GM12878 (cell line): ENCODE results near the gene MRPL28. TPM values are rescaled to one million over a fixed set of nuclear protein-coding genes. Genes with fewer than 3 reads are reported as not detected.

Experiments
- ATAC-seq: fragments of 200-7000 bp; cut with Tn5 transposase; 3 replicates; pipeline ENCODE4 v1.9.1; 2020; ENCODE audit warnings: mild to moderate bottlenecking, moderate library complexity
- BruUV-seq: library from RNA; stranded (reverse); fragments of 400-500 nt; replicated peaks from 2 replicates; lab custom pipeline; 2021; lab: Mats Ljungman, UMichigan
- CTCF ChIA-PET: fragments of 300-600 bp; sonication (Branson Sonifier 250); formaldehyde crosslinking; extraction: SDS; loops from one replicate; lab custom pipeline; 2021; ENCODE audit warnings: inconsistent platforms; lab: Yijun Ruan, JAX
- POLR2A ChIA-PET: fragments of 350-600 bp; formaldehyde crosslinking; extraction: SDS; loops from one replicate; lab custom pipeline; 2021; ENCODE audit warnings: inconsistent platforms; lab: Charles Lee
- RAD21 ChIA-PET: fragments of 300-600 bp; sonication (Branson Sonifier 250); formaldehyde crosslinking; loops from one replicate; lab custom pipeline; 2023; ENCODE audit warnings: antibody characterized with exemption; ENCODE audit not compliant: unreplicated experiment; lab: Charles Lee
- SMC1A ChIA-PET: fragments of 300-600 bp; sonication (Branson Sonifier 250); formaldehyde crosslinking; loops from one replicate; lab custom pipeline; 2023; ENCODE audit not compliant: unreplicated experiment, uncharacterized antibody; lab: Charles Lee
- DNase-seq: peaks from one replicate; pipeline ENCODE4 v3.0.0-alpha.2; 2011; ENCODE audit warnings: low read depth, low spot score
- FAIRE-seq: peaks from 3 replicates; lab custom pipeline; 2011; peaks lifted over from hg19 to GRCh38; lab: Jason Lieb, UNC
- H2AFZ ChIP-seq: 2 replicates; pipeline ENCODE4 v1.6.0; 2011; ENCODE audit warnings: low read depth, low read length, control low read depth; ENCODE audit not compliant: control insufficient read depth
- H3K27ac ChIP-seq: 2 replicates; pipeline ENCODE4 v1.5.1; 2011; ENCODE audit warnings: control low read depth; ENCODE audit not compliant: control insufficient read depth, insufficient read depth
- H3K27me3 ChIP-seq, 2 experiments: replicated peaks in 1 of 2; 2 replicates each; pipeline versions ENCODE4 v1.6.0 to v1.6.1; 2011; ENCODE audit warnings: low read length in 1 of 2; ENCODE audit not compliant: control insufficient read depth in 2 of 2, insufficient read depth in 2 of 2
- H3K36me3 ChIP-seq, 2 experiments: 2 replicates each; pipeline ENCODE4 v1.5.1; 2011; ENCODE audit warnings: low read length in 1 of 2; ENCODE audit not compliant: control insufficient read depth in 2 of 2, insufficient read depth in 2 of 2
- H3K4me1 ChIP-seq: 2 replicates; pipeline ENCODE4 v1.6.1; 2011; ENCODE audit warnings: mild to moderate bottlenecking, low read length, moderate library complexity, mixed read lengths; ENCODE audit not compliant: control insufficient read depth, insufficient read depth
- H3K4me2 ChIP-seq: 2 replicates; pipeline ENCODE4 v1.6.0; 2011; ENCODE audit warnings: control low read depth; ENCODE audit not compliant: control insufficient read depth, insufficient read depth
- H3K4me3 ChIP-seq: fragments of 200-600 bp; sonication (generic); 2 replicates; pipeline ENCODE4 v1.5.1; 2016
- H3K79me2 ChIP-seq: 2 replicates; pipeline ENCODE4 v1.6.0; 2011; ENCODE audit warnings: low read length; ENCODE audit not compliant: control insufficient read depth, insufficient read depth
- H3K9ac ChIP-seq: 2 replicates; pipeline ENCODE4 v1.8.0; 2011; ENCODE audit warnings: low read length, control low read depth, mixed read lengths; ENCODE audit not compliant: control insufficient read depth, insufficient read depth
- H3K9me3 ChIP-seq: replicated peaks from 3 replicates; pipeline ENCODE4 v1.5.1; 2011; ENCODE audit warnings: mild to moderate bottlenecking, low read length; ENCODE audit not compliant: control insufficient read depth, insufficient read depth
- H4K20me1 ChIP-seq: 2 replicates; pipeline ENCODE4 v1.6.0; 2011; ENCODE audit not compliant: control insufficient read depth, insufficient read depth
- CREM ChIP-seq: IDR thresholded peaks from 2 replicates; pipeline ENCODE4 v1.6.1; 2014; ENCODE audit warnings: antibody characterized with exemption, low read depth
- NFYB ChIP-seq: IDR thresholded peaks from 2 replicates; pipeline ENCODE4 v1.6.1; 2011; ENCODE audit warnings: low read depth, mild to moderate bottlenecking, low read length, improper control_type of control experiment, moderate library complexity; ENCODE audit not compliant: insufficient read depth
- WGBS: methylation state at CpG from one replicate; pipeline ENCODE4 v1.1.6; 2016; ENCODE audit warnings: low lambda C conversion rate; ENCODE audit not compliant: insufficient replicate concordance, insufficient coverage; ENCODE audit errors: missing lambda C conversion rate; 5-methylcytosine and 5-hydroxymethylcytosine counted together
- in situ Hi-C: fragments of 300-500 bp; cut with MboI; formaldehyde crosslinking; loops from 9 replicates; pipeline ENCODE4 v1.14.3; 2018; ENCODE audit warnings: mixed read lengths
- intact Hi-C: fragments of 100-400 bp; cut with micrococcal nuclease; formaldehyde crosslinking; loops from one replicate; pipeline ENCODE4 v1.14.2; 2022; ENCODE audit not compliant: unreplicated experiment
- polyA plus RNA-seq, 11 experiments: library from polyadenylated mRNA; depleted of rRNA in 4 of 11; unstranded in 6 of 11; stranded (reverse) in 5 of 11; fragments of >200 nt; fragmentation: Nextera tagmentation in 4 of 11; fragmentation: Illumina TruSeq in 1 of 11; extraction: Ambion mirVana in 4 of 11; extraction: Trizol in 1 of 11; gene quantifications; 1 replicate in 1 of 11; 2 replicates in 10 of 11; pipeline versions ENCODE4 v1.2.1 to v1.2.3, GENCODE V29; 2011 to 2016; ENCODE audit warnings: inconsistent platforms in 2 of 11, missing spikeins in 2 of 11, low read depth in 1 of 11
- total RNA-seq, 4 experiments: library from RNA; depleted of rRNA in 3 of 4; stranded (reverse); fragments of >200 nt in 3 of 4; fragmentation: Illumina TruSeq in 1 of 4; extraction: Trizol in 1 of 4; gene quantifications; 2 replicates each; pipeline versions ENCODE4 v1.2.1 to v1.2.3, GENCODE V29; 2013 to 2021

The MRPL28 gene
- total and polyA plus RNA-seq, 10 of the 15 experiments (the other 5 are each of a cell fraction or from before 2014, with no cell fraction given): 1.6 to 185 (median 110) TPM

DNA sequence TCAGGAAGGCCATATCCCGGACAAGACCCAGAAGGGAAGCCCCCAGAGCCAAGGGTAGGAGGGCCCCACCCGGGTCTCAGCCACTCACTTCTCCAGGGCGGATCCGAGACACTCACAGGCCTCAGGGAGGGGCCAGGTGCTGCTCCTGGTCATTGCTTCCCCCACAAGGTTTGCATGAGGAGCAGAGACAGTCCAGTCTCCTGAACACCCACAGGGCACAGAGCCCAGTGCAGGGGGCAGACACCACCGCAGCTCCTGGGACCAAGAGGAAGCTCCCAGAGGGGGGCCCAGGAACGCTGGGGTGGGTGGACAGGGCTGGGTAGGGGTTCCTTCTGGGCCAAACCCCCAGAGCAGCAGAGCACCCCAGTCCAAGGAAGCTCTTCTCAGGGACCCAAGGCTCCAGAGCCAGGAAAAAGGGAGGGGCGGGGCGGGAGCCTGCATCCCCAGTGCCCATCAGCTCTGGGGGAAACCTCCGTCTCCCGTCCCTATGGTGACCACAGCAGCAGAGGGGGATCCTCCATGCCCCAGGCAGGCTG, 709 bp upstream of the MRPL28 start:
- ChIA-PET SMC1A (interaction anchor here (0.9 to 1.4 kb wide), 4 partner anchors 8 to 12 kb away, joined by 3 to 6 read pairs (median 4); no protein-coding TSS in a partner anchor), CTCF (interaction anchor here (0.6 to 1.0 kb wide), 6 partner anchors 9 to 274 kb away, joined by 3 to 6 read pairs (median 3); partner anchors contain the start of gene LUC7L), POLR2A (interaction anchor here (0.8 to 3.0 kb wide), 9 partner anchors 10 to 155 kb away, joined by 3 to 22 read pairs (median 4); partner anchors contain the start of genes AXIN1, FAM234A, LUC7L and PGAP6), RAD21 (interaction anchor here (0.7 to 1.1 kb wide), 5 partner anchors 9 to 264 kb away, joined by 3 to 6 read pairs (median 5); partner anchors contain the start of genes DECR2 and PGAP6)
- peaks cover 4% of the 10 kb centered on the region for H3K79me2 ChIP-seq
- ATAC-seq: peak; percentile 10
- H3K9me3 ChIP-seq: no peaks in the 10 kb centered on the region
- H3K27ac ChIP-seq: peak overlapping the region; percentile 61
- in situ Hi-C loops: no loop called here
- no peaks in the 10 kb centered on the region for H4K20me1 ChIP-seq
- no peak for FAIRE-seq
- DNase-seq: no peak
- H3K36me3 ChIP-seq: peaks cover 5 to 21% of the 10 kb centered on the region in 2 experiments; a peak in 3 of 4 replicates
- H3K4me1 ChIP-seq: peaks cover 4% of the 10 kb centered on the region; the same call in 1 of the 2 replicates
- H3K9ac ChIP-seq: peak overlapping the region; percentile 54
- peak overlapping the region; percentile 22 for H2AFZ ChIP-seq
- H3K4me3 ChIP-seq: no peak overlapping the region
- intact Hi-C loops: no loop called here
- 47% methylated on average over 10 of the region's 10 CpGs for WGBS
- no TSS peak for BruUV-seq
- no peaks in the 10 kb centered on the region for H3K27me3 ChIP-seq
- TF ChIP-seq CREM: no peak
- H3K4me2 ChIP-seq: peak overlapping the region; percentile 36; the same call in 1 of the 2 replicates

DNA sequence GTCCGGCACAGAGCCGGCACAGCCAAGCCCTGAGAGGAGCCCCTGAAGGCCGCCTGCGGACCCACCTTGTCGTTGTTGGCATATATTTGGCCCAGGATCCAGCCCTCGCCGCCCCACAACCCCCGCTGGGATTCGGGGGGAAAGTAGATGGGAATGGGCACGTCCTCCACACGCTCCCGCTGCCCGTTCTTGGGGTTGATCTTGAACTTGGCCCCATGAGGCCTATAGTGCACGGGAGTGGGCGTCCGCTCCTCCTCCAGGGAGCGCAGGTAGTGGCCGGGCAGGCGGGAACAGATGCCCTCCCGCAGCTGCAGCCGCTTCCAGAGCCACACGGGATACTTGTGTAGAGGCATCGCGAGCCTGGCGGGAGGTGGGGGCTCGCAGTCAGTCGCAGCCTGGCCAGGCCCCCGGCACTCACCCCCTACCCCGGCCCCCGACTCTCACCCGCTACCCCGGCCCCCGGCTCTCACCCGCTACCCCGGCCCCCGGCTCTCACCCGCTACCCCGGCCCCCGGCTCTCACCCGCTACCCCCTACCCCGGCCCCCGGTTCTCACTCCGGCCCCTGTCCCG, 387 bp downstream of the MRPL28 start:
- in situ Hi-C loops: loop anchor here (5.0 kb wide), 1 partner anchor 263 kb away; no protein-coding TSS in a partner anchor
- CTCF ChIA-PET: interaction anchor here (0.6 to 1.0 kb wide), 5 partner anchors 8 to 273 kb away, joined by 3 to 6 read pairs (median 3); no protein-coding TSS in a partner anchor
- Histone ChIP-seq H3K4me1 (peaks cover 4% of the 10 kb centered on the region; the same call in 1 of the 2 replicates), H3K27me3 (no peaks in the 10 kb centered on the region), H3K36me3 (peaks cover 5 to 20% of the 10 kb centered on the region in 2 experiments; a peak in 3 of 4 replicates), H3K79me2 (peaks cover 4% of the 10 kb centered on the region), H3K27ac (no peak overlapping the region), H2AFZ (no peak overlapping the region), H3K9ac (peak overlapping the region; percentile 46), H3K4me2 (peak overlapping the region; percentile 79), H3K4me3 (peak overlapping the region; percentile 65), H3K9me3 (no peaks in the 10 kb centered on the region), H4K20me1 (no peaks in the 10 kb centered on the region)
- RAD21 ChIA-PET: interaction anchor here (0.7 to 1.1 kb wide), 6 partner anchors 8 to 263 kb away, joined by 3 to 6 read pairs (median 5); partner anchors contain the start of genes DECR2 and PGAP6
- SMC1A ChIA-PET: interaction anchor here (1.2 kb wide), 1 partner anchor 8 kb away, joined by 3 read pairs; no protein-coding TSS in a partner anchor
- WGBS: 30% methylated on average over 37 of the region's 44 CpGs
- no peak for DNase-seq
- TF ChIP-seq NFYB: no peak
- intact Hi-C loops: no loop called here
- no peak for FAIRE-seq
- ATAC-seq: peak; percentile 59
- no TSS peak for BruUV-seq
- POLR2A ChIA-PET: interaction anchor here (0.6 to 3.0 kb wide), 10 partner anchors 11 to 317 kb away, joined by 3 to 22 read pairs (median 4); partner anchors contain the start of genes AXIN1, FAM234A, LUC7L and PGAP6
